Smooth muscle cell (in vitro differentiated cells): ENCODE data around the gene SNUPN. TPM values are rescaled to one million over a fixed set of nuclear protein-coding genes. Genes with fewer than 3 reads are reported as not detected.

Experiments
- DNase-seq: peaks from one replicate; lab custom pipeline; 2025; ENCODE audit not compliant: unreplicated experiment; lab: John Stamatoyannopoulos, UW
- H2AFZ ChIP-seq: fragments of 200-600 bp; sonication (generic); 2 replicates; pipeline ENCODE4 v1.6.0; 2016; ENCODE audit warnings: antibody characterized with exemption, low read depth, mild to moderate bottlenecking
- H3F3A ChIP-seq: fragments of 200-600 bp; sonication (generic); 2 replicates; pipeline ENCODE4 v1.6.0; 2017; ENCODE audit warnings: antibody characterized with exemption, low read depth
- H3K27ac ChIP-seq: fragments of 200-600 bp; sonication (generic); 2 replicates; pipeline ENCODE4 v1.5.1; 2016; ENCODE audit warnings: low read depth, mild to moderate bottlenecking
- H3K27me3 ChIP-seq: fragments of 200-600 bp; sonication (generic); 2 replicates; pipeline ENCODE4 v1.6.1; 2016; ENCODE audit warnings: low read depth, mild to moderate bottlenecking
- H3K36me3 ChIP-seq: fragments of 200-600 bp; sonication (generic); 2 replicates; pipeline ENCODE4 v1.5.1; 2016; ENCODE audit warnings: low read depth
- H3K4me1 ChIP-seq: fragments of 200-600 bp; sonication (generic); 2 replicates; pipeline ENCODE4 v1.5.1; 2016; ENCODE audit warnings: low read depth
- H3K4me2 ChIP-seq: fragments of 200-600 bp; sonication (generic); 2 replicates; pipeline ENCODE4 v1.6.0; 2016; ENCODE audit warnings: mild to moderate bottlenecking
- H3K4me3 ChIP-seq: fragments of 200-600 bp; sonication (generic); 2 replicates; pipeline ENCODE4 v1.5.1; 2016; ENCODE audit warnings: mild to moderate bottlenecking
- H3K79me2 ChIP-seq: fragments of 200-600 bp; sonication (generic); 2 replicates; pipeline ENCODE4 v1.6.0; 2016; ENCODE audit warnings: low read depth, mild to moderate bottlenecking
- H3K9ac ChIP-seq: fragments of 200-600 bp; sonication (generic); 2 replicates; pipeline ENCODE4 v1.6.0; 2016; ENCODE audit warnings: low read depth
- H3K9me3 ChIP-seq: fragments of 200-600 bp; sonication (generic); replicated peaks from 2 replicates; pipeline ENCODE4 v1.5.1; 2016; ENCODE audit warnings: low read depth
- H4K20me1 ChIP-seq: fragments of 200-600 bp; sonication (generic); 2 replicates; pipeline ENCODE4 v1.6.0; 2016; ENCODE audit warnings: low read depth
- CTCF ChIP-seq: fragments of 200-600 bp; sonication (generic); IDR thresholded peaks from 2 replicates; pipeline ENCODE4 v1.5.1; 2017; ENCODE audit warnings: borderline replicate concordance, mild to moderate bottlenecking, antibody characterized with exemption; ENCODE audit not compliant: insufficient read depth, poor library complexity, severe bottlenecking
- WGBS: methylation state at CpG from one replicate; pipeline ENCODE4 v1.1.7; 2016; ENCODE audit warnings: low lambda C conversion rate; 5-methylcytosine and 5-hydroxymethylcytosine counted together
- polyA plus RNA-seq: library from polyadenylated mRNA; unstranded; fragments of >200 nt; fragmentation: Nextera tagmentation; extraction: Ambion mirVana; gene quantifications from 2 replicates; pipeline ENCODE4 v1.2.1, GENCODE V29; 2016
- total RNA-seq: library from RNA; depleted of rRNA; stranded (reverse); fragments of >200 nt; gene quantifications from 2 replicates; pipeline ENCODE4 v1.2.3, GENCODE V29; 2014

SNUPN gene
- total and polyA plus RNA-seq, 2 experiments from 2014 or later, result 15.2 to 24.0 TPM

DNA sequence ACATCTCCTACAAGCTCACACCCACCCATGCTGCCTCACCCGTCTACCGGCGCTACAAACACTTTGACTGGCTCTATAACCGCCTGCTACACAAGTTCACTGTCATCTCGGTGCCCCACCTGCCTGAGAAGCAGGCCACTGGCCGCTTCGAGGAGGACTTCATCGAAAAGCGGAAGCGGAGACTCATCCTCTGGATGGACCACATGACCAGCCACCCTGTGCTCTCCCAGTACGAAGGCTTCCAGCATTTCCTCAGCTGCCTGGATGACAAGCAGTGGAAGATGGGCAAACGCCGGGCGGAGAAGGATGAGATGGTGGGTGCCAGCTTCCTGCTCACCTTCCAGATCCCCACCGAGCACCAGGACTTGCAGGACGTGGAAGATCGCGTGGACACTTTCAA, 24.3 kb upstream of the SNUPN start:
- no peak for DNase-seq
- Histone ChIP-seq H3K9ac (no peak overlapping the region), H3F3A (no peaks in the 10 kb centered on the region), H3K27me3 (no peaks in the 10 kb centered on the region), H3K36me3 (no peaks in the 10 kb centered on the region), H3K27ac (no peak overlapping the region), H3K9me3 (no peaks in the 10 kb centered on the region), H3K4me1 (peaks cover 38% of the 10 kb centered on the region), H3K4me2 (peak overlapping the region; percentile 95), H3K79me2 (peaks cover 75% of the 10 kb centered on the region), H3K4me3 (peak overlapping the region; percentile 29), H2AFZ (no peak overlapping the region), H4K20me1 (peaks cover 63% of the 10 kb centered on the region)
- TF ChIP-seq CTCF, result no peak
- 96% methylated on average over 18 of the region's 18 CpGs for WGBS

DNA sequence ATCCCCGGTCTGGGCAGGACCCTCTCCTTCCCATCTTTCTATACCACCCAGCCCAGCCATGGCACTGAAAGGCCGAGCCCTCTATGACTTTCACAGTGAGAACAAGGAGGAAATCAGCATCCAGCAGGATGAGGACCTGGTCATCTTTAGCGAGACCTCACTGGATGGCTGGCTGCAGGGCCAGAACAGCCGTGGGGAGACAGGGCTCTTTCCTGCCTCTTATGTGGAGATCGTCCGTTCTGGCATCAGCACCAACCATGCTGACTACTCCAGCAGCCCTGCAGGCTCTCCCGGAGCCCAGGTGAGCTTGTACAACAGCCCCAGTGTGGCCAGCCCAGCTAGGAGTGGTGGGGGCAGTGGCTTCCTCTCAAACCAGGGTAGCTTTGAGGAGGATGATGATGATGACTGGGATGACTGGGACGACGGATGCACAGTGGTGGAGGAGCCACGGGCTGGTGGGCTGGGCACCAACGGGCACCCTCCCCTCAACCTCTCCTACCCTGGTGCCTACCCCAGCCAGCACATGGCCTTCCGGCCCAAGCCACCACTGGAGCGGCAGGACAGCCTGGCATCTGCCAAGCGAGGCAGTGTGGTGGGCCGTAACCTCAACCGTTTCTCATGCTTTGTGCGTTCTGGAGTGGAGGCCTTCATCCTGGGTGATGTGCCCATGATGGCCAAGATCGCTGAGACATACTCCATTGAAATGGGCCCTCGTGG, 23.7 kb upstream of the SNUPN start:
- Histone ChIP-seq H3K4me3 (peak overlapping the region; percentile 91), H3K79me2 (peaks cover 69% of the 10 kb centered on the region), H3F3A (no peaks in the 10 kb centered on the region), H3K4me2 (peak overlapping the region; percentile 95), H3K27ac (peak overlapping the region; percentile 95), H2AFZ (no peak overlapping the region), H4K20me1 (peaks cover 56% of the 10 kb centered on the region), H3K9me3 (no peaks in the 10 kb centered on the region), H3K36me3 (no peaks in the 10 kb centered on the region), H3K4me1 (peaks cover 38% of the 10 kb centered on the region), H3K27me3 (no peaks in the 10 kb centered on the region), H3K9ac (peak overlapping the region; percentile 97)
- TF ChIP-seq CTCF, result no peak
- WGBS, result 85% methylated on average over 19 of the region's 19 CpGs
- DNase-seq, result no peak

- H3K4me3 ChIP-seq, result peak overlapping the region; percentile 91
- H3K4me2 ChIP-seq, result peak overlapping the region; percentile 95
- WGBS, result under 1% methylated on average over 27 of the region's 34 CpGs
- H3F3A ChIP-seq, result no peaks in the 10 kb centered on the region
- H3K36me3 ChIP-seq, result no peaks in the 10 kb centered on the region
- peaks cover 61% of the 10 kb centered on the region for H3K79me2 ChIP-seq
- H3K27me3 ChIP-seq, result no peaks in the 10 kb centered on the region
- peak; percentile 45 for DNase-seq
- H3K9me3 ChIP-seq, result no peaks in the 10 kb centered on the region
- H3K9ac ChIP-seq, result peak overlapping the region; percentile 97
- H3K4me1 ChIP-seq, result peaks cover 38% of the 10 kb centered on the region
- peak overlapping the region; percentile 95 for H3K27ac ChIP-seq
- peak overlapping the region; percentile 24 for H2AFZ ChIP-seq
- TF ChIP-seq CTCF, result no peak
- H4K20me1 ChIP-seq, result peaks cover 48% of the 10 kb centered on the region
These were observed 22.9 kb upstream of the SNUPN start for GRCh38 chr15:75648156-75649000.
